Adipose tissue (tissue), 3 donors: Measurements from ENCODE around the gene SMIM29. TPM values are rescaled to one million over a fixed set of nuclear protein-coding genes. Genes with fewer than 3 reads are reported as not detected.

Experiments
- H3K27ac ChIP-seq: one replicate; pipeline ENCODE4 v1.5.1; 2013; ENCODE audit warnings: low read depth, low read length
- WGBS, 3 donors: extraction: QIAGEN DNeasy Blood & Tissue Kit; methylation state at CpG; one replicate each; pipeline ENCODE4 v1.1.7; 2013; 5-methylcytosine and 5-hydroxymethylcytosine counted together
- polyA plus RNA-seq, 3 donors: library from polyadenylated mRNA; stranded (reverse); fragments of 200-250 nt; gene quantifications; one replicate each; pipeline ENCODE4 v1.2.3, GENCODE V29; 2013
- donor health status: healthy with polysubstance abuse.
- donor health status: Bipolar disorder and iron deficiency.
- donor health status: healthy.

The SMIM29 gene
- polyA plus RNA-seq, 3 donors: 15.6 to 55.2 (median 16.7) TPM

- H3K27ac ChIP-seq: no peak overlapping the region
- WGBS, 3 donors: 28 to 62% (median 28%) methylated on average over 17 to 19 of the region's 19 CpGs
These were observed 4.6 kb downstream of the SMIM29 start for GRCh38 chr6:34243901-34244884.

- 55 to 81% (median 61%) methylated on average over 5 of the region's 5 CpGs for WGBS, 3 donors
- no peak overlapping the region for H3K27ac ChIP-seq
These were observed 5.6 kb downstream of the SMIM29 start for GRCh38 chr6:34243131-34243771.

DNA sequence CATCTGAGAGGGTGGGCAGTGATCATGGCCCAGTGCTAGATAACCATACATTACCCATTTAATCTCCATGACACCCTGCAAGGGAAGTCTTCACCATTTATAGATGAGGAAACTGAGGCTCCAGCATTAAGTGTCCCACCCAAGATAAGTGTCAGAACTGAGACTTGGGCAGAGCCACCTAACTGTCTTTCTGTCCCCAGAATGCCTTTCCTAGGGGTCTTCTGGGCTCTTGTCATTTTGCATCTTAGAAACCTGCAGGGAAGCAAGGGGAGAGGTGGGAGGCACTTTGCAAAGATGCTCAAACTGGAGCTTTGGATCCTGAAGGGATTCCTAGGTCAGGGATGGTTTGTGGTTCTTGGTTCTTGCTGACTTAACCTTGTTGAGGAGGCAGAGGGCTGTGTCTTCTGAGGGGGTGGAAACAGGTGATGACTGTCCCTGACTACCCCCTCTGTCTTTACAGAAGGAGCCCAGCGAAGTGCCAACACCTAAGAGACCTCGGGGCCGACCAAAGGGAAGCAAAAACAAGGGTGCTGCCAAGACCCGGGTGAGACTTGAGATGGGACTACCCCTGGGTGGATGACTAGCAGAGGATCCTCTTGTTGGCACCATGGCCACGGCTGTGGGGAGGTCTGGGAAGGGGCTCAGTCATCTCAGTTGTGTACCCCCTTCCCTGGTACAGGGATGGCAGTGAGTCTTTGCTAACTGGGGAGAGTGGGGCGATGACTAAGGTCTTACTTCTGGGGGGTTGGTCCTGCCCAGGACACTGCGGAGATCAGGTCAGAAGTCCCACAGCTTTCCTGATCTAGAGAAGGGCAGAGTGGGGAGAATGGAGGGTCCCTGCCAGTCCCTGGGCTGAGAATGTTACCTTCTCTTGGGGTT lies 6.3 kb downstream of the SMIM29 start:
- no peak overlapping the region for H3K27ac ChIP-seq

DNA sequence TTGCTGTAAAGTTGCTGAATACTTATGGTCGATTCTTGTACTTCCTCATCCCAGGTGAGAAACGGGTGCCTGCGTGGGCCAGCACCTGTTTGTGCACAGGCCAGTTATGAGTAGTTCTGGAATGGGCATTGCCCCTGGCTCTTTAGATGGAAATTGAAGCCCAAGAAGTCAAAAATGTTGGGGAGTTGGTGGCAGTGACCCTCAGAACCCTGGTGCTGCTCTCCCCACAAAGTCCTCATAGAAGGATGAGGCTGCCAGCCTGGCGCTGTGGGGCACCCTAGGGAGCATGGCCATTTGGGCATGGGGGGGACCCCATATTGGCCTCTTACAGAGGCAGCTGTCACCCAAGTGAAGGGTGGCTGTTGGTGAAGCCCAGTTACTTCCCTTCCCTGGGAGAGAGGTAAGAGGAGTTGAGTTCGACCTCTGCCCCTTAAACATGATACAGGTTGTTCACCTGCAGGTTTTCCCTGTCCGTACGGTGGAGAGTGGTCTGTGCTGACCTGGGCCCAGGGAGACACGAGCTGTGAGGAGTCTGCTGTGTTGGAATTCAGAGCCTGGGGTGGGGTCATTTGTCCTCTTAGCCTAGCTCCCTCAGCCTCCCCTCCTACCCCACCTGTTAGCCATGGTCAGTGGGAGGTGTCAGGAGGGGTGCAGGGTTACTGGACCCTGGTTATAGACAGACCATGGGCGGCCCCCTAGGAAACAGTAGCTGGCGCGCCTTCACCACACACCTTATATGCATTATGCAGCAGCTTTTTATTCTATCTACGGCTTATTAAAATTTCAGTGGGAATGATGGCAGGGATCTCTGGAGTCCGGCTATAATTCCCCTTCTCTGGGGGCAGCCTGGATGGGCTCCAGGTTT lies 7.2 kb downstream of the SMIM29 start:
- no peak overlapping the region for H3K27ac ChIP-seq
- 92 to 93% (median 92%) methylated on average over 12 to 13 of the region's 13 CpGs for WGBS, 3 donors

More for the DNA sequence above, 6.3 kb downstream of the SMIM29 start:
- 84 to 89% (median 88%) methylated on average over 7 of the region's 7 CpGs for WGBS, 3 donors

GRCh38 chr6:34240329-34241248 lies 8.2 kb downstream of the SMIM29 start:
- no peak overlapping the region for H3K27ac ChIP-seq
- 86 to 92% (median 91%) methylated on average over 22 of the region's 22 CpGs for WGBS, 3 donors

DNA sequence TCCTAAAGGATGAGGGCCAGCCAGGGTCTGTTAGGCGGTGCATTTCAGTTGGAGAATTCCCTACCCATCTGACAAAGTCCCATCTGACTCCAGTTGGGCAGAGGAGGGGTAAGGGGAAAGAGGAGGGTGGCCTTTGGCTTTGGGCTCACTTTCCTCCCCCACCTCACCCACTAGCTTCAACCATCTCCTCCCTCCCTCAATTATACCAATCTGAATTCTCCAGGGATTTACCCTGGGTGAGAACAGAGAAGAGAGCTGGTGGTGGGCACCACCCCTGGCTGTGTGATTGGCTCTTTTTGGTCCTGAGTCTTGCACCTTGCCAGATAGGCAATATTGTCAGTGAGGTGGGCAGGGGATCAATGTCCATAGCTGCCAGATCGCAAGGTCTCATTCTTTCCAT lies 8.9 kb downstream of the SMIM29 start:
- 93 to 97% (median 97%) methylated on average over 2 of the region's 2 CpGs for WGBS, 3 donors
- H3K27ac ChIP-seq: no peak overlapping the region

DNA sequence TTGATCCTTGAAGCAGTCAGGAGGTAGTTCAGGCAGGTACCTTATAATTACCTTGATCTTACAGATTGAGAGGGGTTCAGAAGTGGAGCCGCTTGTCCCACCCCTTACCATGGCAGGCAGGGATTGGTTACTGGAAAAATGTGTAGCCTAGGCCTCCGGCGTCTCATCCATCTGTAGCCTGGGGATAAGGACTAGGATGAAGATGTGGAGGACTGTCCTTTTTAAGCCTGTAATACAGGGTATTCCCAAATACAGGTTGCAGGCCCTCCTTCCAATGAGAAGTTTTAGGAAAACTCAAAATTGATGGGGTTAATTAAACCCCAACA lies 9.3 kb downstream of the SMIM29 start:
- 92 to 96% (median 94%) methylated on average over 3 of the region's 3 CpGs for WGBS, 3 donors
- no peak overlapping the region for H3K27ac ChIP-seq

- H3K27ac ChIP-seq: no peak overlapping the region
- 80 to 88% (median 82%) methylated on average over 14 of the region's 14 CpGs for WGBS, 3 donors
These were observed 10.0 kb downstream of the SMIM29 start for GRCh38 chr6:34238585-34239499.

DNA sequence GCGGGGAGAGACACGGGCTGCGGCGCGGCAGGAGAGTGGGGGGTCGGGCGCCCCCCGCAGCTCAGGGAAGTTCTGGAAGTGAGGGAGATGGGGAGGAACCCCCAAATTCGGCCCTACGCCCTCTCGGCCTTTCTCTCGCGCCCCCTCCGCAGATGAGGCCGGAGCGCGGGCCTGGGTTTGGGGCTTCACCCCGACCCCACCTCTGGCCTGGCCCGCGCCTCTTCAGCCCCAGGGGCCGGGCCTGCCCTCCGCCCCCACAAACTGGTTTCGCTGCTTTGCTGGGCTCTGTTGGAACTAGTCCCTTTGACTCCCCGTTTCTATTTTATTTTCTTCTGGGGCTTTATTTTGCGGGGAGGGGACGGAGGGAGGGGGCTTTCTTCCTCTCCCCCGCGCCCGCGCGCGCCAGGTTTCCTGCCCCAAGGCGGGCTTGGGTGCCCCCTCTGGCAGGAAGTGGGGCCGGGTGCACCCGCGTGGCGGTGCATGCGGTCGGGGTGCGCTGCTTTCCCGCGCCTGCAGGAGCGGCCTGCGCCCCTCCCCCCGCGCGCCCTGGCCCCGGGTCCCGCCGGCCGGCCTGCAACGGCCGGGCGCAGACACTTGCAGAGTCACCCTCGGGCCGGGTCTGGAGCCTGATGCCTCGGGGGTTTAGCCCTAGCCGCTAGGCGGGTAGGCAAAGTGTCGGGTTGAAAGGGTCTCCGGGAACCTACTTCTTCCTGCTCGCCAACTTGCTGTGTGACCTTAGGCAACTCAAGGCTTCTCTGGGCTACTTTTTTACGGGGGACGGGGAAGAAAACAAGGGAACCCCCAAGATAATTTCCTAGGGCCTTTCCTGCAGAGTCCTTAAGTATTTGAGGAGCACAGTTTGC lies 10.9 kb downstream of the SMIM29 start:
- 7 to 10% (median 9%) methylated on average over 48 to 64 of the region's 64 CpGs for WGBS, 3 donors
- H3K27ac ChIP-seq: no peak overlapping the region

DNA sequence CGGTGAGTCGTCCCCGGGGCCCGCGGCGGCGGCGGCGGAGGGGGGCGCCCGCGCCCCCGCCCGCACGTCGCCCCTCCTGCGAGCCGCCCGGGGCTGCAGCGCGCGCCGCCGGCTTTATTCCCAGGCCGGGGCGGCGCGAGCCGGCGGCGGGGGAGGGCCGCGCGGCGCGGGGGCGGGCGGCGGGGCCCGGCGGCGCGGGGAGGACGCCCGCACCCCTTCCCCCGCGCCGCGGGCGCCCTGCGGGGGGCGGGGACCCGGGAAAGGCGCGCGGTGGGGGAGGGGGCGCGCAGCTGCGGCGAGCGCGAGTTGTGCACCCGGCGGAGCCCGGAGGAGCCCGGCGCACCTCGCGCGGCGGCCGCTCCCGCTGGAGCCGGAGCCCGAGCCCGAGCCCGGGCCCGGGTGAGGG lies 11.5 kb downstream of the SMIM29 start:
- WGBS, 3 donors: 0 to 2% methylated on average over 33 to 46 of the region's 78 CpGs; no CpG with 5 or more reads in 1 of the 3 donors
- H3K27ac ChIP-seq: no peak overlapping the region

- WGBS, 3 donors: 1 to 3% (median 1%) methylated on average over 69 to 91 of the region's 91 CpGs
- H3K27ac ChIP-seq: peak within 1 kb of the TSS; percentile 39
These were observed 12.1 kb downstream of the SMIM29 start, which contains the start of gene HMGA1 for GRCh38 chr6:34236443-34237315. Gene HMGA1 (plus strand): TSS chr6:34236873. CDS start chr6:34240781, 3,908 bp downstream.

DNA sequence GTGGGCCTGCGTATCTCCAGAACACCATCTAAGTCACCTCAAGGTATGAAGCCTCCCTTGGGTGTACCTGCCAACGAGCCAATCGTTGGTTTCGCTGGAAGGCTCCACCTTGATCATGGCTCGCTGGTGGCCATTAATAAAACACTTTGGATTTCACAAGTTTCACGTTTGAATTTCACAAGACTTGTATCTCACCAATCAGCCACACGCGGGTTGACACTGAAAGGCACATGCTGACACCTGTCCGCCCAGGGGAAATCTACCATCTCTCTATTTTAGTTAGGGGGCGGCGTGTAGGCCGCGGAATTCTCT lies 12.7 kb downstream of the SMIM29 start:
- peak overlapping the region; percentile 39 for H3K27ac ChIP-seq
- 16 to 43% (median 17%) methylated on average over 13 of the region's 13 CpGs for WGBS, 3 donors

- peak overlapping the region; percentile 39 for H3K27ac ChIP-seq
- 9 to 31% (median 12%) methylated on average over 44 to 75 of the region's 75 CpGs for WGBS, 3 donors
These were observed 13.3 kb downstream of the SMIM29 start for GRCh38 chr6:34235307-34236130.
